Measurements from ENCODE around the gene PDCD4. TPM values are rescaled to one million over a fixed set of nuclear protein-coding genes. Genes with fewer than 3 reads are reported as not detected.

Gene PDCD4
- total and polyA plus RNA-seq, 2 of the 8 experiments (the other 6 are each of a cell fraction or from before 2014, with no cell fraction given): 3.3 to 26.8 TPM

- no peak overlapping the region for H2BK12ac ChIP-seq (ENCODE audit: low read depth, low read length)
Observed at GRCh38 chr10:110887560-110887959, 15.8 kb downstream of the PDCD4 start.

More at GRCh38 chr10:110887560-110887959, 15.8 kb downstream of the PDCD4 start:
- Histone ChIP-seq H3K79me1 (ENCODE audit: low read depth, low read length) (no peaks in the 10 kb centered on the region), H3K4me1 (replicated peaks in 1 of 4; ENCODE audit: control insufficient read depth in 3 of 4, insufficient read depth in 4 of 4, low read length in 3 of 4) (no peaks in the 10 kb centered on the region), H3K56ac (replicated peaks; ENCODE audit: insufficient read length, low read depth, low read length) (no peak overlapping the region), H4K20me1 (replicated peaks in 1 of 2; ENCODE audit: control insufficient read depth in 1 of 2, insufficient read depth in 2 of 2, low read length in 2 of 2) (peaks cover 0 to 2% of the 10 kb centered on the region in 2 experiments), H3K9ac (replicated peaks in 1 of 4; ENCODE audit: extremely low read depth in 1 of 4, low read depth in 3 of 4, low read length in 3 of 4) (no peak overlapping the region), H2AFZ (ENCODE audit: low read length) (no peak overlapping the region), H2BK15ac (ENCODE audit: low read length) (no peak overlapping the region), H4K5ac (ENCODE audit: insufficient read length, low read depth, low read length) (no peak overlapping the region), H3K18ac (ENCODE audit: extremely low read depth, low read length) (no peak overlapping the region), H2BK5ac (ENCODE audit: low read depth, low read length) (no peak overlapping the region), H2BK20ac (ENCODE audit: low read length) (no peak overlapping the region), H3K9me3 (ENCODE audit: insufficient read depth in 2 of 2, low read depth in 1 of 2, low read length in 1 of 2) (no peaks in the 10 kb centered on the region), H2BK120ac (replicated peaks; ENCODE audit: low read depth, low read length) (no peak overlapping the region), H3K4me2 (ENCODE audit: insufficient read depth in 1 of 2, low read depth in 2 of 2, low read length in 2 of 2) (no peak overlapping the region), H3K27ac (ENCODE audit: low read depth, low read length) (no peak overlapping the region), H4K8ac (ENCODE audit: extremely low read depth, insufficient read depth, low read length) (no peak overlapping the region), H3K23ac (ENCODE audit: insufficient read length) (no peak overlapping the region), H3K4ac (replicated peaks; ENCODE audit: insufficient read length, low read depth, low read length) (no peak overlapping the region), H3K36me3 (ENCODE audit: control insufficient read depth in 2 of 4, insufficient read depth in 4 of 4, low read length in 3 of 4) (peaks cover 0 to 26% (median 2%) of the 10 kb centered on the region in 4 experiments; a peak in 1 of 8 replicates), H3K27me3 (replicated peaks in 1 of 4; ENCODE audit: control insufficient read depth in 3 of 4, extremely low read depth in 1 of 4, insufficient read depth in 3 of 4, low read length in 3 of 4) (peaks cover 0 to 1% (median 0%) of the 10 kb centered on the region in 4 experiments; a peak in 1 of 7 replicates), H3K79me2 (ENCODE audit: control insufficient read depth in 1 of 2, insufficient read depth in 2 of 2, low read length in 2 of 2) (no peaks in the 10 kb centered on the region), H3K4me3 (ENCODE audit: extremely low read depth in 1 of 4, insufficient read depth in 2 of 4, low read depth in 3 of 4, low read length in 4 of 4) (no peak overlapping the region), H3K14ac (ENCODE audit: insufficient read length) (no peak overlapping the region), H4K91ac (replicated peaks; ENCODE audit: insufficient read length, low read length) (no peak overlapping the region), H2AK5ac (ENCODE audit: low read depth, low read length) (no peak overlapping the region), H3K23me2 (ENCODE audit: low read depth, low read length) (no peaks in the 10 kb centered on the region)
- DNase-seq (ENCODE audit: low read depth in 1 of 2, low spot score in 2 of 2) (no peak), FAIRE-seq (no peak)
- ChIA-PET CTCF (ENCODE audit: partially characterized antibody) (interaction anchor here (0.9 to 2.4 kb wide), 3 partner anchors 30 to 142 kb away, joined by 3 to 14 read pairs (median 4); no protein-coding TSS in a partner anchor), POLR2A (ENCODE audit: partially characterized antibody) (no interaction called here)
- WGBS, 2 experiments (ENCODE audit: extremely low coverage in 1 of 2, insufficient coverage in 1 of 2, insufficient read length in 1 of 2, insufficient replicate concordance in 2 of 2, low coverage in 1 of 2, low lambda C conversion rate in 2 of 2, missing lambda C conversion rate in 1 of 2): 83% methylated on average over 1 of the region's 1 CpG; no CpG with 5 or more reads in 1 of the 2 experiments
- TF ChIP-seq JUN (IDR thresholded peaks at IDR 0.05; ENCODE audit: low read depth, low read length): no peak
- TF ChIP-seq POLR2A (IDR thresholded peaks at IDR 0.05; ENCODE audit: control extremely low read depth in 1 of 2, low read depth in 2 of 2, low read length in 2 of 2): no peak
- no peak for TF ChIP-seq CBX5 (IDR thresholded peaks at IDR 0.05; ENCODE audit: low read depth, low read length)
- no peak for TF ChIP-seq E2F6 (IDR thresholded peaks at IDR 0.05)
- TF ChIP-seq TBP (IDR thresholded peaks at IDR 0.05; ENCODE audit: low read depth, low read length): no peak
